Measurements from ENCODE around the gene PIK3R4.

The PIK3R4 gene

GRCh38 chr3:130739848-130740247, 6.8 kb downstream of the PIK3R4 start:
- no peak for DNase-seq

GRCh38 chr3:130738241-130738640, 8.4 kb downstream of the PIK3R4 start:
- DNase-seq: peak; percentile 78

DNA sequence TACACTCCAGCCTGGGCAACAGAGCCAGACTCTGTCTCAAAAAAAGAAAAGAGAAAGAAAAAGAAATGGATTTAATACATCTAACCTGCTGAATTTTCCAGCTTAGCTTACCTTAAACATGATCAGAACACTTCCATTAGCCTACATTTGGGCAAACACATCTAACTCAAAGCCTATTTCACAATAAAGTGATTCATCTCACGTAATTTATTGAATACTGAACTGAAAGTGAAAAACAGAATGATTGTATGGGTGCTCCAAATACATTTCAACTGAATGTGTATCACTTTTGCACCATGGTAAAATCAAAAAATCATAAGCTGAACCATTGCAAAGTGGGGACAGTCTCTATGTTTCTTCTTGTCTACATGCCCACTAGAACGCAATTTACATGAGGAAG, 9.0 kb downstream of the PIK3R4 start:
- no peak for DNase-seq

DNA sequence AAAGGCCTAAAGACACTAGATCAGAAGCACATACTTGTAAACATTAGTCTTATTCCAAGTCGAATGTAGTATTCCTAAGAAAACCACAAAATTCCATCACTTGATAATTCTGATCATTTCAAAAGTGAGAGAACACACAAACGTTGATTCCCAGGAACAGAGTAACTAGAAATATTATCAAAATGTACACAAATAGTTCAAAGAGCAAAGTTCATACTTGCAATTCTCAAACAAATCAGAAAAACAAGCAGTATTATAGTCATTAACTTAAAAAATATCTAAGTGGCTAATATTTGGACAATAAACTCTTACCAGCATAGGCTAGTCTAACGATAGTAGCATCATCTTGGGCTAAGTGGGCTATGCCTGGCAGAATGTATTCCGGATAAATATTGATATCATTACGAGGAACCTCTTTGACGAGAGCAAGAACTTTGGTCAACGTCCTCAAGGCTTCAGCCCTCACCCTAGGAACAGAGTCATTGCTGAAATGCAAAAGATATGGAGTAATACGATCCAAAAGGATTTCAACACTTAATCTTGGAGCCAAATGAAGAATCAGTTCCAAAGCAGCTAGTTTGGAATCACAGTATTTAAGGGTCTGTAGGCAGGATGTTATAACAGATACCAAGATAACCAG, 13.3 kb downstream of the PIK3R4 start:
- no peak for DNase-seq

- no peak for DNase-seq
Observed at GRCh38 chr3:130732501-130732900, 14.1 kb downstream of the PIK3R4 start.

DNA sequence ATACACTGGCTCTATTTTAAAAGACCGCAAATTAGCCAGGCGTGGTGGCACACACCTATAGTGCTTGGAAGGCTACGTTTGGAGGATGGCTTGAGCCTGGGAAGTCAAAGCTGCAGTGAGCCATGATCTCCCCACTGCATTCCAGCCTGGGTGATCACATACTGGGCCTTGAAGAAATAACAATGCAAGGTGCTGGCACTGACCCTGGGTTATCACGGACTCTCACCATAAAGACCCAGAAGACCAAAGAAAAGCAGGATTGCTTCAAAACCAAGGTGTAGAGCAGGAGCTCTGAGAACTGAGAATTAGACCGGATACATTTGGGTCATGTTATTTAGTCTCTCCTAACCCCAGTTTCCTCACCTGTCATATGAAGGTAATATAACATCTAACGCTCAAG, 14.8 kb downstream of the PIK3R4 start:
- no peak for DNase-seq

DNA sequence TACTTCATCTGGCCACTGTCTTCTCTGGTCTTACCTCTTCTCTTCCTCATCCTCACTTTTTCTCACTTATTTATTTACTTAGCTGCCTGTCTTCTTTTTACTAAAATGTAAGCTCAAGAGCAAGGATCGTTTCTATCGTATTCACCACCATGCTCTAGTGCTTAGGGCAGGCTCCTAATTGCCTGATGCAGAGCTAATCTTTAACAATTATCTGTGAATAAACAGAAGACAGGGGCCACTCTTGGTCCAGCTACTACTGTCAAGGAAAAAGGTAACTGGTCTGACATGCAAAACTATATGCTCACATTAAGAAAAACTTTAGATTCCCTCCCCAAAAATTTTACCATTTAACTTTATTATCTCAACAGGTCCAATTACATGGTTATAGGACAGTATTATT, 17.5 kb downstream of the PIK3R4 start:
- DNase-seq: no peak

DNA sequence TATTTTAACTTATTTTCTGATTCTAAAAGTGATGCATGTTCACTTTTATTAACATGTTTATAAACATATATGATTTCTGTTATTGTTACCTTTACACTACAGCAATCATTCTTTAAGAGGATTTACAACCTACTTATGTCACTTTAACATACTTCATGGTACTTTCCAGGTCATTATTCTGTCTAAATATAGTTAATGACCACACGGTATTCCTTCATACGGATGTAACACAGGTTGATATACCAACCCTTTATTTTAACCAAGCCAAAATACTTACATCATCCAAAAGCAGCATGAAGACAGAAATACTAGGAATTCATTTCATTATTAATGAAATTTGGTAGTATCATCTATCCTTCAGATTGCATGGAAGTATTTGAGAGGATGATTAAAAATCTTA, 18.6 kb downstream of the PIK3R4 start:
- no peak for DNase-seq

DNA sequence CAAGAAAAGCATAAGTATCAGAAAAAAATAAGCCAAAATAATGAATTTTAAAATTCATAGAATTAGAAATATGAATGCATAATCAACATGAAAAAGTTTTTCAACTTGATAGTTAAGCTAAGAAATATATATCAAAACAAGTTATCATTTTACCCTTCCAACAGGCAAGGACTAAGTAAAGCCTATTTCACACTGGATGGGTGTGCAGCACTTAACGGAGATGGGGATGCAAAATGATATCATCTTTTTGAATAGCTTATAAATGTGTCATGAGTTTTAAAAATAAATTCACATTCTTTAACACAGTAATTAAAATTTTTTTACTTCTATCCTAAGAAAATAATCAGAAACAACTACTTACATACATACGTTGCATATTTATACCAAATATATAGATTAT, 20.9 kb downstream of the PIK3R4 start:
- DNase-seq: no peak

DNA sequence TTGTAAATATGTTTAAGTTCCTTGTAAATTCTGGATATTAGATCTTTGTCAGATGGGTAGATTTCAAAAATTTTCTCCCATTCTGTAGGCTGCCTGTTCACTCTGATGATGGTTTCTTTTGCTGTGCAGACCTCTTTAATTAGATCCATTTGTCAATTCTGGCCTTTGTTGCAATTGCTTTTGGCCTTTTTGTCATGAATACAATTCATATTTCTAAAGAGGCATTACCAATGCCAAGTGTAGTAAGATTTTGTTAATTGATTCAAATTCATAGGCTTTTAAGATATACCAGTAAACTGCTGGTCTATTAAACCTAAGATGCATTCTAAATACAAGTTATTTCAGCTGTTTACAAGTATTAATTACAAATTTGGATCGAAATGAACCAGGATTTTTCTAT, 31.0 kb downstream of the PIK3R4 start:
- no peak for DNase-seq

DNA sequence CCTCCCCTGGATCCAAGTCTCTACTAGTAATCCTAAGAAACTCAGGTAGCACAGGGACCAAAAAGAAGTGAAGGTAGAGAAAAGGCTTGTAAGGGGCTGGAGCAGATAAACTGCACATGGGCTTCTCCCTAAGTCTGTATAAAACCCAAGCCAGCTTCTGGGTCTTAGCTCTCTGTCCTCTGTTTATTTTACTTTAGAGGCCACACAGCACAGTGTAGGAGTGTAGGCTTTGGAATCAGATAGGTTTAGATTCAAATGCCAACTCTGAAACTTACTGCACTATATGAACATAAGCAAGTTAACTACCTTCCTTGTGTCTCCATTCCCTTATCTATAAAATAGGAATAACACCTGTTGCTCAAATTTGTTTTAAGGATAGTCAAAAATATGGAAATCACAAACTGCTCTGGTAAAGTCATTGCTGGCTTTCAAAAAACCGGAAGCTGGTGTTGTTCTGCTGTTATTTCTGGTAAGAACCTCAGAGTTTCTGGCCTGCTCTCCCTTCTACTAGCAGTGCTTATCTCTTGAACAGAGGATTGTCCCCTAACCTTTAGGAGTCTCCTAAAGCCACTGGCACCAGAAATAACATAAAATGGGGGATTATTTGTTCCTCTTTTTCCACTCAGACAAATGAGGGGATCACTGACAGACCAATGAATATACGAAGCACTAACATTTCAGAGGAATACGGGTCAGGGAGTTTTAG, 33.8 kb downstream of the PIK3R4 start:
- no peak for DNase-seq

DNA sequence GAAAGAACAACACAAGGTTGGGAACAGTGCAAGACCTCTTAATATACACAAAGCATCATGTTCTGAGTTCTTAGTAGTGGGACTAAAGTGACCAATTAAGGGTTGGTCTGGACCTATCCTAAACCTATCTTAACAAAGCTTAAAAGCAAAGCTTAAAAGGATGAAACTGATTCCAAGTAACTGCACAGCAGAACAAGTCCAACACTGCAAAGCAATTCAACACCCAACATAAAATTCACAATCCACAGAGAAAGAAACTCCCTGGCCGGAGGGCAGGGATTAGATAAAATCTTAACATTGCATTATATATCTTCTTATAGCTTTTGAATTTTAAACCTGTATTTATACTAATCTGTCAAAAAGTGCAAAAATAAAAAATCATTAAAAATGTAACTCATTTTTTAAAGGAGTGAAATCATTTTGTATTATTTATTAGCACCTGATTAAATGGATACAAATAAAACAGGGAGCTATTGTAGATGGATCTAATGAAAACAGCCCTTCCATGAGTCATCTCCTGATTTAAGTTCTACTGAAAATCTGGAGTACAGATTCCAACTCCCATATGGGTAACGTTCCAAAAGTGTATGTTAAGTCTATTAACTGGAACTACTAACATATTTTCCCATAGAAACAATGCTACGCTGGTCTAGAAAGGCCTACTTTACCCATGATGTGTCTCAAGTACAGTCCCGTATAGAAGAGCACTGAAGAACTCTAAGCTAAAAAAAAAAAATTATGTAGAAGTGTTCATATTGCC, 34.9 kb downstream of the PIK3R4 start:
- no peak for DNase-seq

DNA sequence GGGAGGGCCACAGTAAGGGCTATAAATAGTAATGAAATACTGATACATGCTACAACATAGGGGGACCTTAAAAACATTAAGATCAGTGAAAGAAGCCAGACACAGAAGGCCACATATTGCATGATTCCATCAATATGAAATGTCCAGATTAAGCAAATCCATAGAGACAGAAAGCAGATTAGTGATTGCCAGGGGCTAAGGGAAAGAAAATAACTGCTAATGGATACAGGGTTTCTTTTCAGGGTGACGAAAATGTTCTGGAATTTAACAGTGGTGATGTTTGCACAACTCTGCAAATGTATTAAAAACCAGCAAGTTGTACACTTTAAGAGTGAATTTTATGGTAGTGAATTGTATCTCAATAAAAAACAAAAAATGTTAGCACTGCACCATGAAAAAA, 37.0 kb downstream of the PIK3R4 start:
- no peak for DNase-seq

DNA sequence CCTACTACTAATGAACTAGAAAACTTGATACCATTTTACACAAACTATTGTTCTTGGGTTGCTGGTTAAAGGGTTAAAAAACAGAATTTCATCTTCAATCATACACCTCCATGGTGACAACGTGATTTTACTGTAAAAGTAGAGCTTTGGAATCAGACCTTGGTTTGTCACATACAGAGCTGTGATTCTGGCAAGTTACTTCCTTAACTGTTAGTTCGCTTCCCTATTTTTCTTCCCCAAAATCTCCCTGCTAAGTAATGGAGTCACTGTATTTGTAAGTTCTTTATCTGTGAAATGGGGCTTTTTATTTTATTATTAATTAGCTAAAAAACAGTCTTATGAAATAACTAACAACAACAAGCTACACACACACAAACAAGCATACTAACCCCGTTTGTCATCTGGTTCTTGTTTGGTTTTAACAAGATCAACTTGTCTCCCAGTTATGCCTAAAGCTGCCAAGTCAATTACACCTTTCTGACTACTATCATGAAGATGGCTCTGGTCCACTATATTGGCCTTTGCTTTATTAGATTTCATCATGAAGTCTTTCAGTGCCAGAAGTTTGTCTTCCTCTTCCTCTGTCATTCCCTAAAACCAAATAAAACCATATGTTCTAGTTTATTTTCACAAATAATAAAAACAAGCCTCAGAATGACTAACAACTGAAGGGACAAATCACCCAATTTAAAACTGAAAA, 38.6 kb downstream of the PIK3R4 start:
- no peak for DNase-seq

- DNase-seq: no peak
Observed at GRCh38 chr3:130705501-130705900, 41.1 kb downstream of the PIK3R4 start.

GRCh38 chr3:130702985-130703384, 43.6 kb downstream of the PIK3R4 start:
- no peak for DNase-seq

DNA sequence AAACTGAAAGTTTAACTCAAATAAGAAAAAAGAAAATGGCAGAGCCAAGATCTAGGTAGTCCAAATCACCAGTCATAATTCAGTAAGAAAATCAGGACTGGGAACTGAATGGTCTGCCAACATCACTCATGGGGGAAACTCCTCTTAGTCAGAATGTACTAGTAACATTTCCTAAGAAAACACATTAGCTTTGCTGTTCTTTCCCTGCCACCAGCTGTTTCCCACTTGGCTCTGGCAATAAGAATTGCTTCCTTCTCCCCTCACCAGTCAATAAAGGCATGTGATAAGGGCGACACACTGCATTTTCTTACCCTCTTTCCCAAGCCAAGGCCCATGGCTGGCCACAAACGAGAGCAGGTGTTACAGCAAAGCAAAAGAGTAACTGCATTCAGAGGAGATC, 46.1 kb downstream of the PIK3R4 start:
- DNase-seq: no peak

DNA sequence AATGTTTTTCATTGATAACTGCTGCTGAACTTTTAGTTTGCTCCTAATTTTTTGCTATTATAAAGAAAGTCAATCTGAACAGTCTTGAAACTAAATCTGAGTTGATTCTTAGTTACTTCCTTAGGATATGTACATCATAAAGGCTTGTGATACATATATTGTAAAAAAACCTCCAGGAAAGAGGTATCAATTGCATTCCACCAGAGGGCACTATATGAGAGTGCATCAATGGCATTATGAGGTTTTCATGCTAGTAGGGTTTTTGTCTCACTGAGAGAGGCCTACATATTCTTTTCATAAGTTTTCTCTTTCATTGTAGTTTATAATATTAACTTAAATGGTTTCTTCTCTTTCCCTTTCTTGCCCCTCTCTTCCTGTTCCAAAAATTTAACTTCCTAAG, 46.9 kb downstream of the PIK3R4 start:
- peak; percentile 77 for DNase-seq

GRCh38 chr3:130693314-130693713, 53.3 kb downstream of the PIK3R4 start:
- no peak for DNase-seq

- no peak for DNase-seq
Observed at GRCh38 chr3:130692455-130692854, 54.2 kb downstream of the PIK3R4 start.

- DNase-seq: no peak
Observed at GRCh38 chr3:130688697-130689470, 57.7 kb downstream of the PIK3R4 start.

DNA sequence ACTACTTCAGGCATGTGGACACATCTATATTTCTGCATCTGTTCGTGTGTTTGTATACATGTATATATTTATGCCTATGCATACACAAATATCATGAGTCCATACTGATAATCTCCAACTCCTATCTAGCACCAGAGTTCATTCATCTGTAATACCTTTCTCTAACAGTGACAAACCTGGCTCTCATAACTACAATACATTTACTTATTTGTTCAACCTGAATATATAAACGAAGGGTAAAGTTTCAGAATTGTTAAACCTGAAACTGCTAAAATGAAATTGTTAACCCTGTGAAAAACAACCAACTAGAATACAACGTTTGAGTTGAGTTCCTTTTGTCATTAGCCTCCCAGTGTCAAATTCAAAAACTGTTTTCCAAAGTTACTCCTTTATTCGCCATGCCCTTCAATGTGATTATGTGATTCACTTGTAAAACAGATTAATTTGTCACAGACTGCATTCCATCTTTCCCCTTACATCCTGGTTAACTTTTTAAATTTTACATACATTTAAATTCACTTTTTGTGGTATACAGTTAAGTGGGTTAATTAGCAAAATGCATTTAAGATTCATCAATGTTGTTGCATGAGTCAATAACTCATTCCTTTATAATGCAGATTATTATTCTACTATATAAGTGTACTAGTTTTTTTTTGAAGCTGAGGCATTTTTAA, 58.5 kb downstream of the PIK3R4 start:
- DNase-seq: no peak
